ENCODE measurements around the gene HIRIP3. TPM values are rescaled to one million over a fixed set of nuclear protein-coding genes. Genes with fewer than 3 reads are reported as not detected.

Gene HIRIP3
- total and polyA plus RNA-seq, 2 experiments from 2014 or later, result 3.2 to 11.9 TPM

DNA sequence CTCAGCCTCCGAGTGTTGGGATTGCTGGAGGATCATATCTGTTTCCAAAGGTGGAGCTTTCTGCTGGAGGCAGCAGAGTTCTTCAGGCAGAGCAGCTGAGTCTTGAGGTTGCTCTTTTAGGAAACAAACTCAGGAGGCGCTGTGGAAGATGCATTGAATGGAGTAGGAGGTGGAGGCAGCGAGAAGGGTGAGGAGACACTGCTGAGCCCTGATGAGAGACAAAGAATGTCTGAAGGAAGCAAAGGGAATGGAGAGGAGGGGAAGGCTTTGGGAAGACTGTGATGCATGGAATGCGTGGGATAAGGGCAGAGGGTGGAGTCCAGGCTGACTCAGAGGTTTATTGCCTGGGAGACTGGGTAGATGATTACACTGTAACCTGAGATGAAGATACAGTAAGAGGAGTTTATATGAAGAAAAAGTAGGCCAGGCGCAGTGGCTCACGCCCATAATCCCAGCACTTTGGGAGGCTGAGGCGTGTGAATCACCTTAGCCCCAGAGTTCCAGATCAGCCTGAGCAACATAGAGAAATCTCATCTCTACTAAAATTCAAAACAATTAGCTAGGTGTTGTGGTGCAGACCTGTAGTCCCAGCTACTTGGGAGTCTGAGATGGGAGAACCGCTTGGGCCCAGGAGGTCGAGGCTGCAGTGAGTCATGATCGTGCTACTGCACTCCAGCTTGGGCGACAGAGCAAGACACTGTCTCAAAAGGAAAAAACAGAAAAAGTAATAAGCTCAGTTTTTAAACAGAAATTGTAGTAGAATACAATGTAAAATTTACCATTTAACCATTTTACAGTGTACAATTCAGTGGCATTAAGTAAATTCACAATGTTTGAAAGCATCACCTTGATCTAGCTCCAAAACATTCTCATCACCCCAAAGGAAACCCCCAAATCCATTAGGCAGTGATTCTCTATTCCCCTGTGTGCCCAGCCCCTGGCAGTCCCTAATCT is 51.3 kb downstream of the HIRIP3 start:
- in situ Hi-C loops (cut with MboI), result no loop called here
- H3K79me2 ChIP-seq (ENCODE audit: insufficient read depth), result no peaks in the 10 kb centered on the region
- H3K4me3 ChIP-seq, result peak overlapping the region; percentile 45
- H3K9me2 ChIP-seq (ENCODE audit: insufficient read depth), result no peaks in the 10 kb centered on the region
- H3K9ac ChIP-seq, result peak overlapping the region; percentile 76
- peak overlapping the region; percentile 75 for H2AFZ ChIP-seq
- no peaks in the 10 kb centered on the region for H4K20me1 ChIP-seq (ENCODE audit: insufficient read depth)
- 11 to 16% methylated on average over 11 of the region's 11 CpGs for WGBS, 2 experiments (ENCODE audit: low coverage in 1 of 2, low lambda C conversion rate in 2 of 2, missing lambda C conversion rate in 2 of 2)
- H3K9me3 ChIP-seq (ENCODE audit: low read depth), result no peaks in the 10 kb centered on the region
- no peaks in the 10 kb centered on the region for H3K27me3 ChIP-seq (replicated peaks; ENCODE audit: insufficient read depth)
- peak overlapping the region; percentile 77 for H3K4me2 ChIP-seq (ENCODE audit: unreplicated experiment)
- TF ChIP-seq EZH2phosphoT487 (IDR thresholded peaks at IDR 0.05; ENCODE audit: insufficient read depth, low read depth) (no peak), EZH2 (IDR thresholded peaks at IDR 0.05; ENCODE audit: insufficient read depth, poor library complexity, severe bottlenecking) (no peak)
- peak overlapping the region; percentile 95 for H3K27ac ChIP-seq
- DNase-seq, result peak; percentile 98
- H3K4me1 ChIP-seq (ENCODE audit: insufficient read depth), result peaks cover 17% of the 10 kb centered on the region
- H3K36me3 ChIP-seq (ENCODE audit: low read depth), result no peaks in the 10 kb centered on the region
- peaks cover 19% of the 10 kb centered on the region for H3F3A ChIP-seq (ENCODE audit: insufficient read depth)

Other genes with a start within 250 kb of the HIRIP3 start
- not detected in 2 replicates for gene C16orf54, start 249.6 kb downstream of the HIRIP3 start, total RNA-seq (2014; rRNA removed; shearing (Covaris generic))
- not detected in 2 replicates for gene C16orf54, start 249.6 kb downstream of the HIRIP3 start, polyA plus RNA-seq (2016; fragmentation: Nextera tagmentation; extraction: Ambion mirVana)
- gene ZG16, start 217.4 kb downstream of the HIRIP3 start, total RNA-seq (2014; rRNA removed; shearing (Covaris generic)), result not detected in 2 replicates
- not detected in 2 replicates for gene ZG16, start 217.4 kb downstream of the HIRIP3 start, polyA plus RNA-seq (2016; fragmentation: Nextera tagmentation; extraction: Ambion mirVana)
- gene KIF22, start 204.9 kb downstream of the HIRIP3 start, total RNA-seq (2014; rRNA removed; shearing (Covaris generic)), result 28.7 and 30.4 TPM in 2 replicates
- gene KIF22, start 204.9 kb downstream of the HIRIP3 start, polyA plus RNA-seq (2016; fragmentation: Nextera tagmentation; extraction: Ambion mirVana), result 39.5 and 41.8 TPM in 2 replicates
- 169 and 215 TPM in 2 replicates for gene MAZ, start 189.1 kb downstream of the HIRIP3 start, total RNA-seq (2014; rRNA removed; shearing (Covaris generic))
- 74.5 and 76.8 TPM in 2 replicates for gene MAZ, start 189.1 kb downstream of the HIRIP3 start, polyA plus RNA-seq (2016; fragmentation: Nextera tagmentation; extraction: Ambion mirVana)
- 0.43 and 4.0 TPM in 2 replicates for gene PRRT2, start 183.4 kb downstream of the HIRIP3 start, total RNA-seq (2014; rRNA removed; shearing (Covaris generic))
- gene PRRT2, start 183.4 kb downstream of the HIRIP3 start, polyA plus RNA-seq (2016; fragmentation: Nextera tagmentation; extraction: Ambion mirVana), result 1.3 and 2.1 TPM in 2 replicates
- 23.6 and 30.6 TPM in 2 replicates for gene PAGR1, start 179.5 kb downstream of the HIRIP3 start, total RNA-seq (2014; rRNA removed; shearing (Covaris generic))
- gene PAGR1, start 179.5 kb downstream of the HIRIP3 start, polyA plus RNA-seq (2016; fragmentation: Nextera tagmentation; extraction: Ambion mirVana), result 17.5 and 19.3 TPM in 2 replicates
- gene MVP, start 175.2 kb downstream of the HIRIP3 start, total RNA-seq (2014; rRNA removed; shearing (Covaris generic)), result 272 and 296 TPM in 2 replicates
- gene MVP, start 175.2 kb downstream of the HIRIP3 start, polyA plus RNA-seq (2016; fragmentation: Nextera tagmentation; extraction: Ambion mirVana), result 230 and 235 TPM in 2 replicates
- 161 and 181 TPM in 2 replicates for gene CDIPT, start 132.4 kb downstream of the HIRIP3 start, total RNA-seq (2014; rRNA removed; shearing (Covaris generic))
- gene CDIPT, start 132.4 kb downstream of the HIRIP3 start, polyA plus RNA-seq (2016; fragmentation: Nextera tagmentation; extraction: Ambion mirVana), result 126 and 128 TPM in 2 replicates
- 30.7 and 34.7 TPM in 2 replicates for gene SEZ6L2, start 96.1 kb downstream of the HIRIP3 start, total RNA-seq (2014; rRNA removed; shearing (Covaris generic))
- gene SEZ6L2, start 96.1 kb downstream of the HIRIP3 start, polyA plus RNA-seq (2016; fragmentation: Nextera tagmentation; extraction: Ambion mirVana), result 6.9 and 7.3 TPM in 2 replicates
- 6.9 and 18.7 TPM in 2 replicates for gene ASPHD1, start 95.1 kb downstream of the HIRIP3 start, total RNA-seq (2014; rRNA removed; shearing (Covaris generic))
- 18.5 and 19.3 TPM in 2 replicates for gene ASPHD1, start 95.1 kb downstream of the HIRIP3 start, polyA plus RNA-seq (2016; fragmentation: Nextera tagmentation; extraction: Ambion mirVana)
- gene KCTD13, start 69.4 kb downstream of the HIRIP3 start, total RNA-seq (2014; rRNA removed; shearing (Covaris generic)), result 3.7 and 14.7 TPM in 2 replicates
- gene KCTD13, start 69.4 kb downstream of the HIRIP3 start, polyA plus RNA-seq (2016; fragmentation: Nextera tagmentation; extraction: Ambion mirVana), result 10.7 and 12.6 TPM in 2 replicates
- gene TMEM219, start 33.5 kb downstream of the HIRIP3 start, total RNA-seq (2014; rRNA removed; shearing (Covaris generic)), result 91.6 and 124 TPM in 2 replicates
- gene TMEM219, start 33.5 kb downstream of the HIRIP3 start, polyA plus RNA-seq (2016; fragmentation: Nextera tagmentation; extraction: Ambion mirVana), result 162 and 166 TPM in 2 replicates
- 57.7 and 57.9 TPM in 2 replicates for gene TAOK2, start 21.7 kb downstream of the HIRIP3 start, total RNA-seq (2014; rRNA removed; shearing (Covaris generic))
- 12.5 and 13.6 TPM in 2 replicates for gene TAOK2, start 21.7 kb downstream of the HIRIP3 start, polyA plus RNA-seq (2016; fragmentation: Nextera tagmentation; extraction: Ambion mirVana)
- 51.1 and 111 TPM in 2 replicates for gene INO80E, start 624 bp upstream of the HIRIP3 start, total RNA-seq (2014; rRNA removed; shearing (Covaris generic))
- 32.3 and 35.3 TPM in 2 replicates for gene INO80E, start 624 bp upstream of the HIRIP3 start, polyA plus RNA-seq (2016; fragmentation: Nextera tagmentation; extraction: Ambion mirVana)
- not detected in 2 replicates for gene DOC2A, start 15.4 kb upstream of the HIRIP3 start, total RNA-seq (2014; rRNA removed; shearing (Covaris generic))
- gene DOC2A, start 15.4 kb upstream of the HIRIP3 start, polyA plus RNA-seq (2016; fragmentation: Nextera tagmentation; extraction: Ambion mirVana), result not detected in 2 replicates
- gene C16orf92, start 27.6 kb upstream of the HIRIP3 start, total RNA-seq (2014; rRNA removed; shearing (Covaris generic)), result not detected in 2 replicates
- gene C16orf92, start 27.6 kb upstream of the HIRIP3 start, polyA plus RNA-seq (2016; fragmentation: Nextera tagmentation; extraction: Ambion mirVana), result not detected in 2 replicates
- not detected in 2 replicates for gene TLCD3B, start 35.7 kb upstream of the HIRIP3 start, total RNA-seq (2014; rRNA removed; shearing (Covaris generic))
- 0.13 TPM in 1 of 2 replicates, not detected in the other for gene TLCD3B, start 35.7 kb upstream of the HIRIP3 start, polyA plus RNA-seq (2016; fragmentation: Nextera tagmentation; extraction: Ambion mirVana)
- gene ALDOA, start 70.1 kb upstream of the HIRIP3 start, total RNA-seq (2014; rRNA removed; shearing (Covaris generic)), result 1,441 and 1,602 TPM in 2 replicates
- gene ALDOA, start 70.1 kb upstream of the HIRIP3 start, polyA plus RNA-seq (2016; fragmentation: Nextera tagmentation; extraction: Ambion mirVana), result 2,742 and 2,900 TPM in 2 replicates
- gene PPP4C, start 80.4 kb upstream of the HIRIP3 start, total RNA-seq (2014; rRNA removed; shearing (Covaris generic)), result 135 and 168 TPM in 2 replicates
- gene PPP4C, start 80.4 kb upstream of the HIRIP3 start, polyA plus RNA-seq (2016; fragmentation: Nextera tagmentation; extraction: Ambion mirVana), result 205 and 210 TPM in 2 replicates
- 0.11 TPM in 1 of 2 replicates, not detected in the other for gene TBX6, start 96.3 kb upstream of the HIRIP3 start, total RNA-seq (2014; rRNA removed; shearing (Covaris generic))
- gene TBX6, start 96.3 kb upstream of the HIRIP3 start, polyA plus RNA-seq (2016; fragmentation: Nextera tagmentation; extraction: Ambion mirVana), result 0.13 and 0.20 TPM in 2 replicates
- 62.6 and 100.0 TPM in 2 replicates for gene YPEL3, start 100.6 kb upstream of the HIRIP3 start, total RNA-seq (2014; rRNA removed; shearing (Covaris generic))
- 192 and 200 TPM in 2 replicates for gene YPEL3, start 100.6 kb upstream of the HIRIP3 start, polyA plus RNA-seq (2016; fragmentation: Nextera tagmentation; extraction: Ambion mirVana)
- gene GDPD3, start 117.9 kb upstream of the HIRIP3 start, total RNA-seq (2014; rRNA removed; shearing (Covaris generic)), result 0.22 TPM in 1 of 2 replicates, not detected in the other
- 1.1 and 1.2 TPM in 2 replicates for gene GDPD3, start 117.9 kb upstream of the HIRIP3 start, polyA plus RNA-seq (2016; fragmentation: Nextera tagmentation; extraction: Ambion mirVana)
- 47.3 and 60.4 TPM in 2 replicates for gene MAPK3, start 127.6 kb upstream of the HIRIP3 start, total RNA-seq (2014; rRNA removed; shearing (Covaris generic))
- gene MAPK3, start 127.6 kb upstream of the HIRIP3 start, polyA plus RNA-seq (2016; fragmentation: Nextera tagmentation; extraction: Ambion mirVana), result 40.3 and 44.4 TPM in 2 replicates
- 3.2 and 4.8 TPM in 2 replicates for gene CORO1A, start 188.0 kb upstream of the HIRIP3 start, total RNA-seq (2014; rRNA removed; shearing (Covaris generic))
- 1.7 TPM in 2 replicates for gene CORO1A, start 188.0 kb upstream of the HIRIP3 start, polyA plus RNA-seq (2016; fragmentation: Nextera tagmentation; extraction: Ambion mirVana)
- gene BOLA2B, start 198.0 kb upstream of the HIRIP3 start, total RNA-seq (2014; rRNA removed; shearing (Covaris generic)), result 2.0 and 155 TPM in 2 replicates
- 122 and 146 TPM in 2 replicates for gene BOLA2B, start 198.0 kb upstream of the HIRIP3 start, polyA plus RNA-seq (2016; fragmentation: Nextera tagmentation; extraction: Ambion mirVana)
- 14.3 and 32.6 TPM in 2 replicates for gene SLX1A, start 198.3 kb upstream of the HIRIP3 start, total RNA-seq (2014; rRNA removed; shearing (Covaris generic))
- 32.2 and 51.7 TPM in 2 replicates for gene SLX1A, start 198.3 kb upstream of the HIRIP3 start, polyA plus RNA-seq (2016; fragmentation: Nextera tagmentation; extraction: Ambion mirVana)
- 12.2 and 22.9 TPM in 2 replicates for gene SULT1A3, start 203.6 kb upstream of the HIRIP3 start, total RNA-seq (2014; rRNA removed; shearing (Covaris generic))
- 4.5 and 4.8 TPM in 2 replicates for gene SULT1A3, start 203.6 kb upstream of the HIRIP3 start, polyA plus RNA-seq (2016; fragmentation: Nextera tagmentation; extraction: Ambion mirVana)

Data from GM23248 (cell line).